Stimulated activated CD4-positive, alpha-beta T cell treated with anti-CD3 and anti-CD28 coated beads, Interleukin-15, amount 100 ng/mL, for 1 hour (primary cell): Measurements from ENCODE around the gene NUP210L.

Experiments used
- DNase-seq, 2 donors: peaks; one replicate each; pipeline ENCODE4 v3.0.0-alpha.2; 2020; ENCODE audit warnings: low read depth in 1 of 2, low spot score in 1 of 2

Gene NUP210L

GRCh38 chr1:154154534-154155191 lies at the start of gene NUP210L:
NUP210L (minus strand) TSS chr1:154155073.
- no peak for DNase-seq

GRCh38 chr1:154199563-154199879 lies 44.6 kb upstream of the NUP210L start:
- DNase-seq, result no peak

GRCh38 chr1:154198756-154199562 lies 44.1 kb upstream of the NUP210L start:
- DNase-seq, result no peak

DNA sequence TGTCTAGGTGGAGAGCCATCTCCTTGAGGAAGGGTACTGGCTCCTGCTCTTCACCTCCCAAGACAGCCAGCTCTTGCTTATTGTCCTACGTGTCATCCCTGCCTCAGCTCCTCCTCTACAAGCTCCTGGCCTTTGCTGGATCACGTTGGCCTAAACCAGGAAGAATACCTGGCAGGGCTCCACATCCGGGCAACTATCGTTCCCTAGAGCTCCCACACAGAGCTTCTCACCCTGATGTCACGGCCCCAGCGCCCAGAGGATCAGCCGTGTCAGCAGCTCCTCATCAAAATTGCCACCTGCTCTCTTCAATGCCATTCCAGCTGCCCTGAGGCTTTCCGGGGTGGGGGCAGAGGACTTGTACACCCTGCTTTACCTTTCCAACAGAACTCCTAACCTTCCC lies 38.9 kb upstream of the NUP210L start:
- no peak for DNase-seq

DNA sequence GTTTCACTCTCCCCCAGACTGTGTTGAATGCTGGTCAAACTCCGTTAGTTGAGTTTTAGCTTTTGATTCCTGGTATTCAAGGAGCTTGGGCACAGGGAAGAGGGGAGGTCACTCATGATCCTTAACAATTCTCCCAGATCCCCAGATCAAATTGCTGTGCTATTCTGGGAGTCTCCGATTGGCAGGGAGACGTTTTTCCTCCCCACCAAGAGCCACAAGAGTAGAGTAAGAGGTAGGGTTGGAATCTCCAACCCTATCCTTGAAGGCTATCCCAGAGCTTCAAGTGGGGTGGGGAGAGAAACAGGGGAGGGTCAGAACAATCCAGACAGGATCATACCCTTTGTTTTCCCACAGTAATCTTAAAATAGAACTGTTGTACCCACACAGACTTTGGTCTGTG lies 37.6 kb upstream of the NUP210L start:
- no peak for DNase-seq

DNA sequence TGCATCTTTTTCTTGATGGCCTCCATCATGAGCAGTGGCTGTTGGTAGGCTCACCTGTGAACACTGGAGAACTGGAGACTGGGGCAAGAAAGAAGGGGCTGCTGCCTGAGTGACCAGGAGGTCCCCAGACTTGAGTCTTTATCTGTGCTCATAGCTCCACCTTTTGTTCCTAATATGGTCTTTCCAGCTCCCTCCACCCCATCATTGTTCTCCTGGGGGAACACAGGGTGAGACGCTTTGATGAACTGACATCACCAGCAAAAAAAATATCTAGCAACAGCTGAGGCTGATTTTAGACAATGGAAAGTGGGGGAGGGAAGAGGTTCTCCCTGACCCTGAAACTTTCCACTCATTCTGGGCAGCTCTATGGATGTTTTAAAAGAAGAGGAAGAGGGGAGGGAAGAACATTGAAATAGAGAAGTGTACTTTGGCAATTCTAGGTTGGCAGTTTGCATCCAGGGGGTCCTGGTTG lies 37.2 kb upstream of the NUP210L start, which contains the start of gene TPM3:
TSS of gene TPM3 (minus strand) at position 111 of the 472 bp plus-strand sequence. CDS start at position 29, 82 bp downstream.
- no peak for DNase-seq

DNA sequence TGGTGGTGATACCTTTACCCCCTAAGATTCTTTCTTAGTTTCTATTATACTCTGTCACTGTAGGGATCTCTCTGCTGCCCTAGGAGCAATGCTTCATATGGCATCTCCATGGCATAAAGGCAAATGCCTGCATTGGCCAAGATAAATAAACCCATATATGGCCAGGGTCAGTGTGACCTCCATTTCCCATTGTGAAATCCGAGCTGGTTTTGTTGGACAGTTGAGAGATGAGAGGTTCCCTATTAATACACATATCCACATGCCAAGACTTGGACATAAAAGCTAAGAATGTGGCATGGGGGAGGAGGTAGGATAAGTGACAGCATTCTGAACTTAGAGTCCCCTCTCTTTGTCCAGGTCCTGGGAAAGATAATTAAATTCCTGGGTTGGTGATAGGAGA lies 35.7 kb upstream of the NUP210L start:
- no peak for DNase-seq

DNA sequence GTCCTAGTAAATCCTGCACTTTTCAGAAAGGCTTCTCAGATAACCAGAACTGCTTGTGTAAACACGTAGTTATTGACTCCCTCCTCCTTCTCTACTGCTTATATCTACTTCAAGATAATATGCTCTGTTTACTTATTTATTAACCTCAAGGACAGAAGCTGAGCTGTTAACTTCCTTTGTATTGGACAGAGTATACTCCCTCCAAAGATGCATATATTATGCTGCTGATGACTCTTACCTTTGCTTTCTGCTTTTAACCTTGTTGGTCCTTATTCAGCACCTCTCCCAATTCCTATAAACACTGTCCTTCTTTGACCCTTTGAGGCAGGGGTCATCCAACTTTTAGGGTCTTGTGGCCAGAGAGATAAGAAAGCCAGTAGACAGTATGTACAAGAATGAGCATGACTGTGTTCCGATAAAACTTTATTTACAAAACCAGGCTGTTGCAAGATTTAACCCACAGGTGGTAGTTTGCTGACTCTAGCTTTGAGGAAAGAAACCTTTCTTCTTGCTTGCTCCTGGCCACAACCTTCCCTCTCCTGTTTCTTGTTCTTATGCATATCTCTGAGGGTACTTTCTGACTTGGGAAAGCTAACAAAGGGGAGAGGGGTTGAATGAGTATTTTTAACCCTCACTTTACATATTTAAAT lies 32.1 kb upstream of the NUP210L start:
- DNase-seq, result no peak

- peak; percentile 29 to 50 for DNase-seq
These were observed 31.3 kb upstream of the NUP210L start for GRCh38 chr1:154186177-154186576.

- DNase-seq, result peak; percentile 84 to 89
These were observed 28.4 kb upstream of the NUP210L start for GRCh38 chr1:154183046-154183915.

DNA sequence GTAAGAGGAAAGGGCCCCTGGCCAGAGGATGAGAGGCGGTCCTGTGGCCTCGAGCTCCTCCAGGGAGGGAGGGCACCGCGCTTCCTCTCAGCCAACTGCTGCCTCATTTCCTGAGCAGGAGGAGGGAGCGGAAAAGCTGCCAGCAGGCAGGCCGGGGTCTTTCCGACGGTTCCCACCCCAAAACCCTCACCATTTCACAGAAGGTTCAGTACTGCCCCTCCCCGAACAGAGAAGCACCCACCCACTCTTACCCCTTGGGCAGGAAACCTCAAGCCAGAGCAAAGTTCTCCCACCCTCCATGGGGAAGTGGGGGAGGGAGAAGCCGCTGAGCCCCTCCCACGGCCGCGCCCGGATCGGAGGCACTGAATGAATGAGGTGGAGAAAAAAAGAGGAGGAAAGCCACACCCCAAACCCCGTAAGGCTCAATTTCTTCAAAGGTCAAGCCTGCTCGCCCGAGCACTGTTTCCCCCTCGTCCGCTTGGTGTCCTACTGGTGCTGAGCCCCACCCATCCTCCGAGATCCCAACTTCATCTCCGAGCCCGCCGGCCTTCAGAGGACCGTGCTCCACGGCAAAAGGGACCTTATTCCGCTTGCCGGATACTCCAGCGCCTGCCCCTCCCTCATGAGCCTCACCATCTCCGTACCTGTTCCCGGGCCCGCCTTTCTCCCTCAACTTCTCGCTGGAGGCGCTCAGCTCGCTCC lies 27.6 kb upstream of the NUP210L start:
- DNase-seq, result peak; percentile 24 to 50

DNA sequence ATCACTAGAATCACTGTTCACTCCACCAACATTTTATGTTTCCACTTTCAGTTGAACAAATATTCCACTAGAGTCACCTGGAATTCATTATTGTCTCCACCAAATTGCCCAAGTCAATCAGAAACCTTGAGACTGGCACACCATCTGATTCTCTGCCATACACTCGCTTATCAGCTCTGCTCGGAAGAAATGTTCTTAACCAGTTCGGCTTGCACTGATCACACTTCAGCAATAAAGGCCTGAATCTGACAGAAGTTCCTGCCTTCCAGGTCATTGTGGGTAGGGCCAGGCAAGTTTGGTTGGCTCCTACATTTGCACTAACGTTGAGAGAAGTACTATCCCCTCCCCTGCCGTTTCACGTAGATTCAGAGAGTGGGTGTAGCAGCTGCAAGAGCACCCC lies 27.1 kb upstream of the NUP210L start:
- DNase-seq, result no peak

DNA sequence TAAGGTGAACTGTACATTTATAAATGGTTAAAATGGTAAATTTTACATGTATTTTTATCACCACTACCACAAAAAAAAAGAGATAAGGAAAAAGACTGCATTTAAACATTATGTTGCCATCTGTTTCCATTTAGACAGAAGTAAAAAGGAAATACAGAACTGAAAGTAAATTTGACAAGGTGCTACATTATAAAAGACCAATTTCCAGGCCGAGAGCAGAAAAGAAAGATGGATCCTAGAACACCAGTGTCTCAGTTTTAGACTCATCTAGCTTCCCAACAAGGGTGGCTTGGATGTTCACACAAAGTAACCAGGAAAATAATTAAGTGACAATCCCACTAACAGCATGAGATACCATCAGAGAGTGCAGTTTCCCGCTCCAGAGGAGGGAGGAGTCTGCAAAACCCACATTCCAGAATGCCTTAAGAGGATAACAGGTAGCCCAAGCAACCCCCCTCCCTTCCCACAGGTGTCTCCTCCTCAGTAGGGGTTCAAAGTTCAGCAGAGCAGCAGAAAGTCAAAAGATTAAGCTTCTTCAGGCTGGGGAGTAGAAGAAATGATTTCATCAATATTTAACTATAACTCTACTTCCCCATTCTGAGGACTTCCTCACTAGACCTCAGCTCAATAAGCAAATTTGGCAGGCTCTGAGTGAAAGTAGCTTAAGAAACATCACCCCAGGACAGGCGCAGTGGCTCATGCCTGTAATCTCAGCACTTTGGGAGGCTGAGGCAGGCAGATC lies 25.2 kb upstream of the NUP210L start:
- no peak for DNase-seq

DNA sequence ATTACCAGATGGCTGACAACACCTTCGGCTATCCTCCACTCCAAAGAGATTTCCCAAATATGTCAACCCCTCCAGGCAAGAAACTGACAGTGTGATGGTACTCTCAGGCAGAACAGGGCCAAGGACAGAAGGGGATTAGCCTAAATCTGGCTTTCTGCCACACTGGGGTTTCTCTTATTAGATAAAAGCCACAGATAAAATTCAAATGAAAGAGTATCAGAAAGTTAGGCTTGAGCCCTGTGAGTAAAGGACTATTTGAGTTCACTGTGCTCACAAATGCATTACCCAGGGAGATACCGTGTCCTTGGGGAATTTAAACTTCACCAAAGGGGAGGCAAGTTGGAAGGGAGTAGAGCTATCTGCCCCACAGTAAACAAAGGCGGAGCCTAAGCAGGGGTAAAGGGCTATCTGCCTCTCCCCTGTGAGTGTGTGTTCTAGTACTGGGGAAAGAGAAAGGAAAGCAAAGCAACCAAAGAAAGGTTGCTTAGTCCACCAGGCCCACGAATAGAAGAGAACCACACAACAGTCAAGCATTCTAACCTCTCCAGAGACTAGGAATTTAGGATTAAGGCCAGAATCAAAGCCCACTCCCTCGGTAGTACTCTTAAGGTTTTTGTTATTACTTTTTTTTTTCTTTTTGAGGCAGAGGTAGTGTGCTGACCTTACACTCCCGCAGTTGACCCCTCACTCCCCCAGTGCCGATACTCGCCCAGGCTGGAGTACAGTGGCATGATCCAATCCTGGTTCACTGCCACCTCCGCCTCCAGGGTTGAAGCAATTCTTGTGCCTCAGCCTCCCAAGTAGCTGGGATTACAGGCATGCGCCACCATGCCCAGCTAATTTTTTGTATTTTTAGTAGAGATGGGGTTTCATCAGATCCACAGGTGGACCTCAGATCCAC lies 24.3 kb upstream of the NUP210L start:
- no peak for DNase-seq

DNA sequence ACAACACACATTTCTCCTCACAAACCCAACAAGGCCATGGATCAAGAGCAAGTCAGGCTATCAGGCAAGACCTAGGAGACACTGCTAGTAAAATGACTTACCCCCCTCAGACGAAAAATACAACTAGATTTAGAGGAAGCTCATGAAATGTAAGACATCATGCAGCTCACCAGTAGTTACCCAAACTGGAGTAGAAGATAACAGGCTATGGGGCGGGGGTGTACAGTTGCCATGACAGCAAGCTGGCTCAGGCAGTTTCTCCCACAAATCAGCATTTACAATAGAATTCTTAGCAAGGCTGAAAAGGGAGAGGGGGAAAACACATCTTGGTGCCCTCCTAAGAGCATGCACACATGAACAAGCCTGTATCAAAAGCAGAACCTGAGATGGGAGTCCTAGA lies 23.1 kb upstream of the NUP210L start:
- DNase-seq, result no peak

DNA sequence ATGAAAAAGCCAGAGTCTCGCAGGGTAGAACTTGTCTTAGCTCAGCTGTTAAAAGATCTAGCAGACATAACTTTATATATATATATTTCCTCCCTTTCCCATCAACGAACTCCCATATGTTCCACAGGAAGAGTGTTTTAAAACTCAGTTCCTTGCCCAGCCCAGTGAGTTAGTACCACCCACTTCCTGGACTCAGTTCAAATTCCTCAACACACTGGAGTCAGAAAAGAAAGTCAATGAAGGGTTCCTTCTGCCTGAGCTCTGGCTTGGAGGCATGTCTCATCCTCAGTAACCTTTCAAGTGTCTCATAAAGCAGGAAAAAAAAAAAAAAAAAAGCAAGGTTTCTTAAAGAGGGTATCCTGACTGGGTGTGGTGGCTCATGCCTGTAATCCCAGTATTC lies 21.5 kb upstream of the NUP210L start:
- DNase-seq, result no peak

- DNase-seq, result no peak
These were observed 19.8 kb upstream of the NUP210L start for GRCh38 chr1:154174654-154175053.

- DNase-seq, result no peak
These were observed 17.0 kb upstream of the NUP210L start for GRCh38 chr1:154171880-154172279.

DNA sequence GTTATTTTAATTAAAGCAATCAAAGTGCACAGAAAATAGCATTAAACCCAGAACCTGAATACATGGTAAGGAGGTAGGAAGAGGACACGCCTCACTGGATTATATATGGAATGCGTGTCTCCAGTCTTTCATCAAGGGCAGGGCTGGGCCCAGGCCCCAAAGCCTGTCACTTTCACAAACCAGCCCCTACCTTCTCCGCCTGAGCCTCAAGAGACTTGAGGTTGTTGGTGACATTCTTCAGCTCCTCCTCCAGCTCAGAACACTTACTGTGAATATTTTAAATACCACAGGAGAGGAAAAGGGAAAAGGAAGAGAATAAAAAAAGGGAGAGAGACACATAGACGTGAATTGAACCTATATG lies 16.3 kb upstream of the NUP210L start:
- DNase-seq, result no peak
